NCI-H128 (cell line): ENCODE results near the gene STMN3.
"Not testable (repeated sequence)": the region's sequence is repeated elsewhere in the genome, so short reads cannot be mapped to it uniquely, and the experiment has no call there.

Source experiments
- DNase-seq: peaks from one replicate; lab custom pipeline; 2025; ENCODE audit not compliant: unreplicated experiment; lab: John Stamatoyannopoulos, UW

STMN3 gene

GRCh38 chr20:63639093-63639975 lies 13.9 kb downstream of the STMN3 start:
- no peak for DNase-seq

GRCh38 chr20:63636752-63637628 lies 16.2 kb downstream of the STMN3 start:
- DNase-seq, result no peak

DNA sequence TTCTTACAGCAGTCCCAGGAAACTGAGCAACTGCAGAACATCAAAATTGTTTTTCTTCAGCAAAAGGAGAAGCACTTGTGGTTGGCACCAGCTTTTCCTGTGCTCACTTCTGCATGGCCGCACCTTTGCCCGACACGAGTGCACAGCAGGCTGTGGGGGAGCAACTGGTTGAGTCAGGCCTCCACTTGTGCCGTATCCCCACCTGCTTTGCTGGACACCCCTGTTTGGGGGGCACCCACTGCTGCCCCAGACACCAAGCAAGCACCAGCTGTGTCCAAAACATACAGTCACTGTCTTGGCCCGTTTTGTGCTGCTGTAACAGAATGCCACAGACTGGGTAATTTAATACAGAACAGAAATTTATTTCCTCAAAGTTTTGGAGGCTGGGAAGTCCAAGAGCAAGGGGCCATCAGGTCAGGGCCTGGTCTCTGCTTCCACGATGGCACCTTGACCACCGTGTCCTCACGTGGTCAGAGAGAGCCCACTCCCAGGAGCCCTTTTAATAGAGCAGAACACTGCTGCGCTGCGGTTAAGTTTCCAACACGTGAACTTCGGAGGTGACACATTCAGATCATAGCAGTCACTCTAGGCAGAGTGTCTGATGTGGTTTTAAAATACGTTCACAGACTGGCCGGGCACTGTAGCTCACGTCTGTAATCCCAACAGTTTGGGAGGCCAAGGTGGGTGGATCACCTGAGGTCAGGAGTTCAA lies 17.6 kb downstream of the STMN3 start:
- DNase-seq, result no peak

- no peak for DNase-seq
Measured at GRCh38 chr20:63633732-63634131, 19.5 kb downstream of the STMN3 start.

DNA sequence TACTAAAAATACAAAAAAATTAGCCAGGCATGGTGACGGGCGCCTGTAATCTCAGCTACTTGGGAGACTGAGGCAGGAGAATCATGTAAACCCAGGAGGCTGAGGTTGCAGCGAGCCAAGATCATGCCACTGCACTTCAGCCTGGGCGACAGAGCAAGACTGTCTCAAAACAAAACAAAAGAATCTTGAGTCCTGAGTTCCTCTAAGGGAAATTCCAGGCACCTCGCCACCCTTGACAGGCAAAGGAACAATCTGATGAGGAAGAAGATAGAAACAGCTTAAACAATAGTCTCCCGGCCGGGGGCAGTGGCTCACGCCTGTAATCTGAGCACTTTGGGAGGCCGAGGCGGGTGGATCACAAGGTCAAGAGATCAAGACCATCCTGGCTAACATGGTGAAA lies 21.8 kb downstream of the STMN3 start:
- not testable (repeated sequence) for DNase-seq

DNA sequence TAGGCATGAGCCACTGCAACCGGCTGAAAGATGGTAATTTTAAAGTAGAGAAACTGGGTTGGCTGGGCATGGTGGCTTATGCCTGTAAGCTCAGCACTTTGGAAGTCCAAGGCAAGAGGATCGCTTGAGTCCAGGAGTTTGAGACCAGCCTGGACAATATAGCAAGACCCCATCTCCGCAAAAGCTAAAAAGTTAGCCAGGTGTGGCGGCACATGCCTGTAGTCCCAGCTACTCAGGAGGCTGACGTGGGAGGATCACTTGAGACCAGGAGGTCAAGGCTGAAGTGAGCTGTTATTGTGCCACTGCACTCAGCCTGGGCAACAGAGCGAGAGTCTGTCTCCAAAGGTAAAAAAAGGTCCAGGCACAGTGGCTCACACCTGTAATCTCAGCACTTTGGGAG lies 22.3 kb downstream of the STMN3 start:
- DNase-seq, result not testable (repeated sequence)

- peak; percentile 60 for DNase-seq
Measured at GRCh38 chr20:63628246-63628975, 24.8 kb downstream of the STMN3 start.

DNA sequence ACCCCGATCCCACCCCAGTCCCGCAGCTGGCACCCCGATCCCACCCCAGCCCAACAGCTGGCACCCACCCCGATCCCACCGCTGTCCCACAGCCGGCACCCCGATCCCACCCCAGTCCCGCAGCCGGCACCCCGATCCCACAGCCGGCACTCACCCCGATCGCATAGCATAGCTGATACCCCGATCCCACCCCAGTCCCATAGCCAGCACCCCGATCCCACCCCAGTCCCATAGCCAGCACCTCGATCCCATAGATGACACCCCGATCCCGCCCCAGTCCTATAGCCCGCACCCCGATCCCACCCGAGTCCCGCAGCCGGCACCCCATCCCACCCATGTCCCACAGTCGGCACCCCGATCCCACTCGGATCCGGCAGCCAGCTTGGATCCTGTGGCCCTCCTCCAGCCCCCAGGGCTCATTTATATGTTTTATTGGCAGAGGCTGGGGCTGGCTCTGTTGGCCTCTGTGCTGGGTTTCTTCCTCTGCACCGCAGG lies 25.4 kb downstream of the STMN3 start:
- no peak for DNase-seq

DNA sequence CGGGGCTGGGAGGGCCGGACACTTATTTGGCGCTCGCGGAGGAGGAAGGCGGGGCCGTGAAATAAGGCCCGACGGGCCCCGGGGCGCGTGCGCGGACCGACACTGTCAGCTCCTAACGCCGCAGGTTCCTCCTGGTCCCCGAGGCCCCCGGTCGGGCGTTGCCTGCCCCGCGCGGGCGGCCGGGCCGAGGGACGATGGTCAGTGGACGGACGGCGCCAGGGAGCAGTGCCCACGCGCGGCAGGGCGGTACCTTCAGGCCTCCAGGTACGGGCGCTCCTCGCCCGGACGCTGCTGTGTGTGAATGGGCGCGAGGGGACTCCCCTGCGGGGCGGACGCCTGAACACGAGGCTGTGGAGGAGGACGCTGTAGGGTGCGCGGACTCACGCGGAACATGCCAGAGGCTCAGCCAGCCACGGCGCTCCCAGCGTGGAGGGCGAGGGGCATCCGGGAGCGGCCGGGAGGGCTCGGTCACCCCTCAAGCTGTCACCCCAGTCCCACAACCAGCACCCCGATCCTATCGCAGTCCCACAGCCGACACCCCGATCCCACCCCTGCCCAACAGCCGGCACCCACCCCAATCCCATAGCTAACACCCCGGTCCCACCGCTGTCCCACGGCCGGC lies 26.0 kb downstream of the STMN3 start:
- DNase-seq, result peak; percentile 86

- peak; percentile 47 for DNase-seq
Measured at GRCh38 chr20:63626424-63627128, 26.6 kb downstream of the STMN3 start, which contains the start of gene GMEB2. GMEB2 (minus strand) TSS chr20:63627101; CDS start chr20:63619397, 7,704 bp downstream.

- no peak for DNase-seq
Measured at GRCh38 chr20:63625771-63626423, 27.3 kb downstream of the STMN3 start.

GRCh38 chr20:63624486-63624885 lies 28.7 kb downstream of the STMN3 start:
- DNase-seq, result no peak

DNA sequence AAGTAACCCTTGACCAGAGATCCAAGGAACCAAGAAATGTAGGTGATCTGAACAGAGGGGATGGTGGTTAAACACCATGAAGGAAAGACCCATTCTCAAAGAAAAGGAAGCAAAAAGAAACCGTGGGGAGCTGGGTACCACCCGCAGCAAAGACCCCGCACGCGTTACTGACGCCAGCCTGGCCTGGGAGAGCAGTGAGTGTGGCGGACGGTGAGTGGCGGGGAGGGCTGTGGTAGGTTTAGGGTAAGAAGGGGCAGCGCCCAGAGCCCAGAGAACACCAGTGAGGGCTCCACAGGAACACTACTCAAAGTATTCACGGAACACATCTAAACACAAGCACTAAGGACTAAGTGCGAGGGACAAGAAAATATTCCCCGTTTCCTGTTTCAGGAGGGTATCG lies 30.5 kb downstream of the STMN3 start:
- no peak for DNase-seq

- DNase-seq, result no peak
Measured at GRCh38 chr20:63622096-63622495, 31.1 kb downstream of the STMN3 start.

- no peak for DNase-seq
Measured at GRCh38 chr20:63620991-63621390, 32.2 kb downstream of the STMN3 start.

- DNase-seq, result no peak
Measured at GRCh38 chr20:63619505-63619904, 33.7 kb downstream of the STMN3 start.

- no peak for DNase-seq
Measured at GRCh38 chr20:63619086-63619485, 34.1 kb downstream of the STMN3 start.

DNA sequence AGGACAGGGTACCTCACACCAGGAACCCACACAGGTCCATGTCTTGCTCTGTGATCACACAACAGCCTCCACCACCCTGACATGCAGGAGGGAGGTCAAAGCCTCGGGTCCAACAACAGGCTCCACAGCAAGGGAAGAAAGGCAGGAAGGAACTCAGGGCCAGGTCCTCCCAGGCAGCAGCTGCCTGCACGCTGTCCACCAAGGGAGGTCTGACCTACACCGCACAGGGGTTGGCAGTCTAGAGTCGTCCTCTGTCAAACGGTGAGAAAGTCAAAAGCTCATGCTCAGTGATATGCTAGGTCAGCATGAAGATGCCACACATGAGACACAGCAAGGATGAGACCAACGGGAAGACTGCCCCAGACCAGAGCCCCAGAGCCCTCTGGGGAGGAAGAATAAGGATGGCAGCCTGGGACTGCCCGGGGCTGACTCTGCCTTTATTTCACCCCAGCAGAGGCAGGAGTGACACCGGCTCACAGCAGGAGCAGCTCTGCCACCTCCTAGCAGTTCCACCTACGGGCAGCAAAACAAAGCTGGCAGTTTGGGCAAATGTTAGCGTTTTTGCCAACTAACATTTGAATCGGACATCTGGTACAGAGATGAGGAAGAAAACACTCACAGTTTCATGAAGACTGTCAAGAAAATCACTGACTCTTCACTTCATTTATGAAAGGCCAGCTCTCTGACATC lies 34.8 kb downstream of the STMN3 start:
- DNase-seq, result no peak
